HG03565 (cell line): ENCODE measurements around the gene CDK14.
A peak's percentile ranks its signal among the peaks of the same experiment; 100 is the strongest.

Source experiments
- ATAC-seq: cut with Tn5 transposase; IDR thresholded peaks from one replicate; pipeline ENCODE4 v1.9.1; 2021; ENCODE audit warnings: mild to moderate bottlenecking, moderate library complexity; ENCODE audit not compliant: unreplicated experiment

Gene CDK14

DNA sequence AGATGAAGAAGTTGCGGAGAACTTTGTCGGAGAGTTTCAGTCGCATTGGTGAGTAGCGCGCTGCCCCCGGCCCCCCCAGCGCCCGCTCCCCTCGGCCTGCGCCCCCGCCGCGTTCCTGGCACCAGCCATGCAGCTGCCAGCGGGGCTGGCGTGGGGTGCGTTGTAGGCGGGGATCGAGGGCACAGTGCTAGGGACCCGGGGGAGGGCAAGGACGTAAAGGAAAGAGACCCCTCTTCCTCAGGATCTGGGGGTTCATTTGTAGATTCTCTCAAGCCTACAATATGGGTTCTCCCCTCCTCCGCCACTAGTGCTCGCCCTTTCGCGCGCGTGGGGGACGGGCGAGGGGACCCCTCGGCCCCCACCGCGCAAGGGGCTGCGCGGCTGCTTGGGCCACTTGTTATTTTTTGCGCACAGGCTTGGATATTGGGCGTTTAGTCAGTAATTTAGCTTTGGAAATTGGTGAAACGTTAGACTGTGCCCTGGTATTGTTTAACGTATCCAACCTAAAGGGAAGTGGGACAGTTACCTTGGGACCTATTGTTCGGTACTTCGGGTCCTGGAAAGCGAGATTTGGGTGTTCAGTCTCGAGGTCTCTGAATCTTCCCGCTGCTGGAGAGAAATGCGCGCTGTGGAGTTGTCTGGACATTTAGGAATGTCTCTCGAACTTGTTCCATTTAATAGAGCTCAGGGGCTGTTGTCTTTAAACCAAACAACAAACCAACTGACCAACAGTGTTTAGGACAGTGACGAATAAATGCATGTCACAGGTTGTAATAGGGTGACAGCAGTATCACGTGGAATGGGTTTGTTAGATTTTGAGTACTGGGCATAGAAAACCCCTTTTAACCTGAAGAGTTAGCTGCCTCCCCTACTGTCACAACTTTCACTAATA is 796 bp downstream of the CDK14 start:
- peak; percentile 24 for ATAC-seq

DNA sequence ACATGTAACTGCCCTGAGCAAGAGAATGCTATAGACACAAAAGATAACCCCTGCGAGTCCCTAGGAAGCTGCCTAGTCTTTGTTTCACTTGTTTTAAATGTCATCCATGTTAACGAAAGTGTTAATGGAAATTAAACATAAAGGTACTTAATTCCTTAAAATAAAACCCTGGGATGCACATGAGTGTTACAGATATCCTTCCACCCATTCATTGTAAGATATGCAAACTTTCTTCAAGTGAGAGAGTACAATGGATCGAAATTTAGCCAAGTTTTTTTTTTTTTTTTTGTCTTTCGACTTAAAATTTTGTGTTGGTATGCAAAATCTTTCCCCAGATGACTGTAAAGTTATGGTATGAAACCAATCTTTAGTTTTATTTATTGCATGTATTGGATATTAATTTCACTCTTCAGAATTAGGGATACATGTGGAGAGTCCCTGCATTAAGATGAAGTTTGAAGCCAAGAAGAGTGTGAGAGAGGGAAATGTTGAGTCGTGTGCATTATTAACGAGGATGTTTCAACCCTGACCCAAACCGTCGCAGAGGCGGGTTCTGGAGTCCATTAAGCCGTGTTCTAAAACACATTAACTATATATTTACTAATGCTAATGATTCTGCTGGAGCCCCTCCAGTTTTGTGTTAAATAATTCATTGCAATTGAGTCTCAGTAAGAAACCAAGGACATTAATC is 1.6 kb downstream of the CDK14 start:
- ATAC-seq = no peak

DNA sequence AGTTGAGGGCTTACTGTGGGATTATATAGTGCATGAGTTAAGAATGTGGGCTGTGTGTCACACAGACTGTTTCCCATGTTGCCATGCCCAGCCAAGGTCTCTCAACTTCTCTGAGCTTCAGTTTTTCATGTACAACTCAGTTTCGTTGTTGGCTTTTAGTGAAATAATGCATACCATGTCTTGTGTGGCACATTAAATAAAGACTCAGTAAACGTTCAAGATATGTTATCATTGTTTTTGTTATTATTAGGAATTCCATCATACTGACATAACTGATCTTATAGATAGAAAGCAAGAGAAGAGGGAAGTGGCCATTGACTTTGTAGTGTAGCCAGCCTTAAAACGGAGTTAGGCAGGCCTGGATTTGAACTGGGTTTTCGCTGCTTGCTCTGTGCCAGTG is 2.9 kb downstream of the CDK14 start:
- ATAC-seq = no peak

DNA sequence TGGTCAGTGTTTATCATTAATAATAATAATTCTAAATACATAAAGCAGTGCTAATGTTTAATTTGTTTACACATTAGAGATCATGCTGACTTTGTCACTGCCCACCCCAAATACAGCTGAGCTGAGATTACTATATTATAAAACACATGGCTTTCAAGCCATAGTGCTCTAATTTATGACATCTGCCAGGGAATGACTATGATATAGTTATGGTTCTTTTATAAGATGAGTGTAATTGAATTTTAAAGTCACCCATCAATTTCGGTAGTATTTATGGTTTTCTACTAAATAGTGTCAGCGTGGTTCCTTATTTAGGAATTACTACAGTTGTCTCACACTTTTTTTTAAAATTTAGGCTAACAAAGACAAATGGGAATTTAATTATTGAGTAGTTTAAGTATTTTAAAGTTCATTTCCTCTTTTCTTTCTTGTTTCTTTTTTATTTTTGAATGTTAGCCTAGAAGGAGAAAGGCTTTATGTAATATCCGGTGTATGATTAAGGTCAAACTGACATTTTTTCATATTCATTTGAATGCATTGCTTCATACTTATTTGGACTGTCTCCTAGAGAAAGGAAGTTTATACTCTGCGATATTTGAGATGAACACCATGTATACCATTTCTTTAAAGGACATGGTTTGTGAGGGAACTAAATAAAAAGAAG is 3.9 kb downstream of the CDK14 start:
- ATAC-seq = no peak

DNA sequence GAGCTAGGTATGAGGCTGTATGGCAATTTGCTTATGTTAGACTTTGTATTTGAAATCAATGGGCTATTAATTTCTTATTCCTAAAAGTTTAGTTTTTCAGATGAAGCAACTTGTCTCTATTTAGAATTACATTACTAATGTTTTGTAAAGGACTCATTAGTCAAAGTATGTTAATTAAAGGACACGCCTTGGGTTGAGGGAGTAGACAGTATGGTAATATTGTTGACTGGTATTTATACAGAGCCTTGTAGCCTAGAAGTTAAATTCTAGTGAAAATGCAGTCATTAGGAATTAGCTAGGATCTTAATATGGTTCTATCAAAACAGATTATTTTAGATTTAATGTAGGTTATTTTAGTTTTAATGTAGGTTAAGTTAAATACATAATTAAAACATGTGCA is 6.2 kb downstream of the CDK14 start:
- no peak for ATAC-seq

DNA sequence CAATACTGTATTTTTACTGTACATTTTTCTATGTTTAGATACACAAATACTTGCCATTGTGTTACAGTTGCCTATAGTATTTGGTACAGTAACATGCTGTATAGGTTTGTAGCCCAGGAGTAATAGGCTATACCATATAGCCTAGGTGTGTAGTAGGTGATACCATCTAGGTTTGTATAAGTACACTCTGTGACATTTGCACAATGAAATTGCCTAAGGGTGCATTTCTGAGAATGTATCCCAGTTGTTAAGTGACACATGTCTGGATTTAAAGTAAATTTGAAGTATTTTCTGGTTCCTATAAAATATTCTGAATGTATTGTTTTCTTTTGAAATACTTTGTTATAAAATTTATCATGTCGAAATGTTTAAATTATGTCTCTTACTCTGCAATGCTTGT is 7.2 kb downstream of the CDK14 start:
- no peak for ATAC-seq

DNA sequence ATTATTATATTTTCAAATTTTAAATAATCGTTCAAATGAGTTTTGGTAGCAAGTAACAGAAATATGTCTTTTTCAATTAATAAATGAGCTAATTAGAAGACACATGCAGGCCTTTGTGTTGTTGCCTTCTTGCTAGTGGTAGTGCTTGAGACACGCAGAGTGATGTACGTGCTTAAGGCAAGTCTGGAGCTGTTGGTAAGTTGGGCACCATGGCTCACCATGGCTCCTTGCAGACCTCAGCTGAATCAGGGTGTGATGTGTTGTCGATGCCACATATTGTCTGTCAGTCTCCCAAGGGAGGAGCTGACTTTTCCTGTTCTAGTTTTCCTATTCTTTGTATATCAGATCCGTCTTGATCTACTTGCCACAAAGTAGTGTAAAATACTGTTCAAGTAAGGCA is 8.3 kb downstream of the CDK14 start:
- ATAC-seq = no peak

DNA sequence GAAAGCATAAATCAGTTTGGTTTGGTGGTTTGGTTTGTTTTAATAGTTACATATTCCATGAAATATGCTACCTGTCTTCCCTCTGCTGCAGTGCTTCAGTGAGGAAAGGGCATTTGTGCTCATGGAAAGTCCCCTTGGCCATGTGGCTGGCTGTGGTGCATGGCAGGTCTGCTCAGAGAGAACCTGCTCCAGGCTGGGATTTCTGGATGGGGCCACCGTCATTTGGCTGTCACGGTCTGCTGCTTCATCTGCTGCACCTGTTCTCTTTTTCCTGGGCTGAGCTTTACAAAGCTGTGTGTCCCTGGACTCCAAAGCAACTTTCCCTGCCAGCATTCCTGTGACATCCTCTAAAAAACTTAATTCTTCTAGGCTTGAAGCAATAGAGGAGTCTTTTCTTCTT is 8.9 kb downstream of the CDK14 start:
- ATAC-seq = no peak

DNA sequence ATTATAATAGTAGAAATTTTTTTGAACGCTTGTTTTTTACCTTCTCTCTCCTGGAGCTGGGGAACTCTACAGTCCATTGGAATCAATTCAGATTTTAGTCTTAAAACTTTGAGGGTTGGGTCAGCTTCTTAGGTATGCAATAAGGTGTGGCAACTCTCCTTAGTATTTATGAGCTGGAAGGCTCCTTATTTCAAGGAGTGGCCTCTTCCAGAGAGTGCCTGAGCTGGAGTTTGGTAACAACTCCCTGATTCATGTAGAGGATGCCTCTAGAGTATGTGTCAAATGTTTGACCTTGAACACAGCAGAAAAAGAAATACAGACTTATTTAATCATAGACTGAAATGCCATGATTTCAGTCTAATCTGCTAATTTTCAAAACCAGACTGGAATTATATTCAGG is 11.1 kb downstream of the CDK14 start:
- no peak for ATAC-seq

DNA sequence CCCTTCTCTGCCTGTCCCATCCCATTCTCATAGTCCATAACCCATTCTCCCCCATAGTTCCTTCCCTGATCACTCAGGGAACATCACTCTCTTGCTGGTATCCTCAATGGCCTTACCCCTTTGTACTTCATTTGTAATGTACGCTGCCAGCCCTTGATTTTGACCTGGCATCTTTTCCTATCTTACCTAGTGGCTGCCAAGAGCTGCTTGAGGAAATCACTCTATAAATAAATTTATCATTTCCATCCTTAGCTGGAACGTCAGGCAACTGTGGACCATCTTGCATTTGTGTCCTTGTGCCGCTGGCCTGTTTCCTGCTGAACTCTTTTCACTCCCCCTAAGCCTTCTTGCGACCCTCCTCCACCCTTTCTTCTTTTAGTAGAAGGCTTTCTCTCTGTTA is 14.0 kb downstream of the CDK14 start:
- ATAC-seq = no peak

DNA sequence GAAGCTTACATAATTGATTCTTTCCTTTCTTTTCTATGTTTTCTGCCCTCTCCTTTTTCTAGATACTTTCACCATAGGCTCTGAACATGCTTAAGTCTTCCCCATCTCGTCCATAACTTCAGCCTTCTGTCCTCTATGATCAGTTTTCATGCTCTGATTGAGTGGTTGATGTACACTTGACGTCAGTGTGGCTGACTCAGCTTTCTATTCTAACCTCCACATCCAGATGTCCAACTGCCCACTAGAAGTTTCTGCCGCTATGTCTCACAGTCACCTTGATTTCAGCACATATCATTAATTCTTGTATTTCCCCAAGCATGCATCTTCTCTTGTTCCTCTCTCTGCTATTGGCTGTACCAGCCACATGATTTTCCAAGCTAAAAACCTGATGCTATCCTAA is 15.0 kb downstream of the CDK14 start:
- ATAC-seq = no peak

DNA sequence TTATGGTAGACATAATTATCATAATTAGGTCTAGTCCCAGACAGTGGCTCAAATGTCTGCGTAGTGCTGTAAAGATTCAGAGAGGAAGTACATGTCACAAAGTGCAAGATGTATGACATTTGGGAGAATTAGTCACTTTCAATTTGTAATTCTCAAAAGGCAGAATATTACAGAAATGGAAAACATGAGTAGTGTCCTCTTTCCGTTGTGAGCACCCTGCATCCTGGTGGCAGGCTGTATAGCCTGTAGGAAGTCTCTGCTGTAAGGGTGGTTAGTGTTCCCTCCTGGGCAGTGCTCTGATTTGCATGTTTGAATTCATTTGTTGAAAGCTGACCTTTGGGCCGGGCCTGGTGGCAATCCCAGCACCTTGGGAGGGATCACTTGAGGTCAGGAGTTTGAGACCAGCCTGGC is 17.0 kb downstream of the CDK14 start:
- peak; percentile 80 for ATAC-seq

DNA sequence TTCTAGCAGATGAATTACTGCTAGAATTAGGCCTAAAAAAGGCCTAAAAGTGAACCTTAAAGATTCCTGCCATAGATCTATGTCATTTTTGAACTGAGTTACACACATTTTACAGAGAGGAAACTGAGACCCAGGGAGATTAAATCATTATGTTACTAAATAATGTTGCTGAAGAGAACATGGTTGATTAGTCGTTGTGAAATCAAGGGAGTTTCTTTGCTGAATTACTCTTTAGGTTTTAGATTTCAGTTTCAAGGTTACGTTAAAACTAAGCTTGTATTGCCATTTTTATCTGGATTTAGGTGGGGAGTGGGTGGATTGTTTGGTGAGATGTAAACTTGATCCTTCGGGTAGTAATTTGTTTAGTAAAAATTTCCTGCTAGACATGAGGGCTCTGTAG is 21.3 kb downstream of the CDK14 start:
- no peak for ATAC-seq

DNA sequence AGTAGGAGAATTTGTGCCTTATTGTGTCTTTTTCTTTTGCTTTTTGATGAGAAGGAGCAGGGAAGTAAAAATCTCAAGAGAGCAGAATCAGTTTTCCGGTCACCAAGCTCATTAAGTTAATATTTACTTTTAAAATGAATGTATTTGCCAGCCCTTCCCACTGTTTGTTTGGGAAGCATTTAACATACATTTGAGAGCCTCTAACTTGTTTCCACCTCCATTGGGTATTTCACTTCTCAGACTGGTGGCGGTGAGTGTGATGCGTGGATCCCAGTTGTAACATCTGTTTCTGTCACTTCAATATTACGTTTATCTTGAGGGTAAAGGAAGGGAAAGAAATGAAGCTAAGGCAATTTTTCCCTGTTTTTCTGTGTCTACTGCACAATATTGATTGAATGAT is 22.8 kb downstream of the CDK14 start:
- no peak for ATAC-seq

DNA sequence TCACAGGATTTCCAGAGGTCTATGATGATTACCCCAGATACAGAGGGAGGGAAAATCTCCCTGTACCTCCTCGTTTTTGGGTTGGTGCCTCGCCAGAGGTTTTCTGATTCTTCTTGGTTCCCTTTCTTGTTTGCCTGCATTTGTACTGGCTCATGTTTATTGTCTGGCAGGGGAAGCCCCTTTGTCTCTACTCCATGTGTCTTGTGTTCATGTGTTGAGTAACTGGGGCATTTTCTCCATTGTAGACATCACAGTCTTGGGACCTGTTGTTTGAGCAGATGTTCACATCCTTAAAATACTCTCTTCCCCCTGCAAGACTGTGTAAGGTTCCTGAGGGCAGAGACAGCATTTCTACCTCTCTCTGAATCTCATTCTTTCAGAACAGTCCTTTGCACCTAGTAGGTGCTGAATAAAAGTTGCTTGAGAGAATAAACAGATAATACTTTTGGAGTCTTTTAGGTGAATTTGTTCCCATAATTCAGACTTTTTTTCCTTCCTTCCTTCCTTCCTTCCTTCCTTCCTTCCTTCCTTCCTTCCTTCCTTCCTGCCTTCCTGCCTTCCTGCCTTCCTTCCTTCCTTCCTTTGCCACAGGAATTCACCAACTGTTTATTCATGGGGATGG is 25.1 kb downstream of the CDK14 start:
- ATAC-seq = peak; percentile 70

DNA sequence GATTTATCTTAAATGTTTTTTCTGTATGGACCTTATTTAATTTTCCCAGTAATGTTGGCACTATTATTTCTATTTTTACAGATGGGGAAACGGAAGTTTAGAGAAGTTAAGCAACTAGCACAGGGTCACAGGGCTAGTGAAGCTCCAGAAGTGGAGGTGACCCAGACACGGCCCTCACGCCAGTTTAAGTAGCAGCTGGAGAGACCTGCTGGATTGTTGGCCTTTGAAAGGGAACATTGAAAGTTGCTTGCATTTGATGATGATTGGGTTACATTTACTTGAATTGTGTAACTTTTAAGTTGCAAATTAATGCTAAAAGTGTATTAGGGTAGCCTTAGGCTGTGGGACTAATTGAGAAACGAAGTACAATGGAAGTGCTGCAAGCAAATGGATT is 25.6 kb downstream of the CDK14 start:
- no peak for ATAC-seq

DNA sequence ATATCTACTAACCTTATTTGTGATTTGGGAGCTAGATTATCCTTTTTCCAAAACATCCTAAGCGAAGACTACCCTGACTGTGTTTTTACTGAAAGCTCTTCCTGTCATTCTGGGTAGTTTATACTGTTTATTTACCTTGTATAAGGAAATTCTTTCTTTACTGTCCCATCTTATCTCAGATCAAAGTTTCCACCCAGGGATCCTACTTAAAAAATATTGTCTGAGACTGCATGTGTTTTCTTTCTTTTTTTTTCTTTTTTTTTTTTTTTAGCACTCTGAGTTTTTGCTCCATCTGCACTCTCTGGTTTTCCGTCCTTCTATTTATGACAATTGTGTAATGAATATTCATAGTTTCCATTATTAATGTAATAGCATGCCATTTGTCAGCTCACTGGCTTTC is 26.5 kb downstream of the CDK14 start:
- no peak for ATAC-seq

DNA sequence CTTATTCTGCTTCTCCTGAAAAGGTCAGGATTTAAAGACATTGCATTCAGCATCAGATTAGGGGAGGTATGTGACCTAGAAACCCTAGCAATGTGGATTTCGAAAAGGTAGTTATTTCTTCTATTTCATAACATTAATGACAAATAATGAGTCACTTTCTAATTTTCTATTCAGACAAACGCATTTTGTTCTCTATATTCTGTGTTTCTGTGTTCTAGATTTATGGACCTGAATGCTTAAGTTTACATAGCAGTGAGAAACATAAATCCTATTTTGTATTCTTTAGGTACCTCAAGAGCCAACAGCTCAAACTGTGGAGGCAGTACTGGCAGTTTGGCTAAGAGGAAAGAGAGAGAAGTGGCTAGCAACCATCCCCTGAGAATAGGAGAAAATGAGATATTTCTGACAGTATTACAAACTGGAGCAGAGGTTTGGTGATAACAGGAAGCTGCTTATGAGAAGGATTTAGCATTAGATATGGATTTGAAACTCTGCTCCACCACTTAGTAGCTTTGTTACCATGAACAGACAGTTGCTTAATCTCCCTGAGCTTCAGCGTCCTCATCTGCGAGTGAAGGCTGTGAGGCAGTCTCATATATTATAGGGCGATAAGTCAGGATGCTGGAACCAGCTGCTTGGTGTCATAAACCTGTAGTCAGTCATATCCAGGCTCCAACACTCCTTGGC is 28.2 kb downstream of the CDK14 start:
- ATAC-seq = no peak

DNA sequence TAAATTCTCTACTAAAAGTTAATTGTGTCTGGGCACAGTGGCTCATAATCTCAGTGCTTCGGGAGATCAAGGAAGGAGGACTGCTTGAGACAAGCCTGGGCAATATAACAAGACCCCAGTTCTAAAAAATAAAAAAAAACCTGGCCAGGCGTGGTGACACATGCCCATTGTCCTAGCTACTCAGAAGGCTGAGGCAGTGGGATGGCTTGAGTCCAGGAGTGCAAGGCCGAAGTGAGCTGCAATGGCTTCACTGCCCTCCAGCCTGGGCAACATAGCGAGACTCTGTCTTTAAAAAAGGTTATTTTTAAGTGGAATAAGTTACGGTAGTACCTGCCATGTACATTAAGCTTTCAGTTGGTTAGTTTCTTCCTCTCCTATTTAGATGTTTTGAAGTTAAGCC is 28.9 kb downstream of the CDK14 start:
- no peak for ATAC-seq

DNA sequence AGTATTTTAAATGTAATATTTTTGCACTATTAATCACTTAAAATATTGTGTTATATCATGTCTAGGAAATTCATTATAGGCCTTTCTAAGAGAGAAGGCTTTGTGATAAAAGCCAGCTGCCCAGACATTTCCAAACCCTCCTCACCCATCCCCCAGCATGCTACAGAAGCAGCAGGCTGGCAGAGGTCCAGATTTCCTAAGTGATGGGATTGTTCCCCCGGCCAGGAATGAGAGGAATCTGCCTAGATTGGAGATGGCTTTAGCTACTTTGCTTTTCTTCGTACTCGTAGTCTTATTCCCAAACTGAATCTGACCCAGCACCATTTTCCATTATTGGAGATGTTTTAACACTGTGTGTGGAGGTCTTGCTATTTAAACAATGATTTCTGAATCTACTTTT is 29.4 kb downstream of the CDK14 start:
- no peak for ATAC-seq

DNA sequence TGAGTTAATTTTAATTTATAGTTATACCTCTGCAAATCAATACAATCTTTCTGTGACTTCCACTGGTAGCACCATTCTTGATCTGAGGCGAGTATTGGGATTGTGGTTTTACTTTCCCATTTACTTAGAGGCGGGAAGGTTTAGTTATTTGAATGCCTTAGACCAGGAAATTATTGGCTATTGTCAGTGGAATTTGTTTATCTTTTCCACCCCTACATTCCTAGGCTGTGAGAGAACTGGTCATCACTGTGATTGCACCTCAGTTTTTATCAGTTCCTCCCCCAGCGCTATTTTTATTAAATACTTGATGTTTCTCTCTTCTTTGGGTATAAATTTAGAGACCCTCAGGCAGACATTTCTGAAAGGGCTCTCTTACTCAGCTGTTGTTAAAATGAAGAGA is 29.9 kb downstream of the CDK14 start:
- ATAC-seq = no peak
